HEK293 (cell line): Measurements from ENCODE around the gene CREB3.
A peak's percentile ranks its signal among the peaks of the same experiment; 100 is the strongest.

Experiments used
- CTCF ChIA-PET: fragments of 350-600 bp; formaldehyde crosslinking; extraction: SDS; loops from one replicate; lab custom pipeline; 2021; ENCODE audit warnings: antibody characterized with exemption; lab: Yijun Ruan, JAX
- POLR2A ChIA-PET: fragments of 300-600 bp; formaldehyde crosslinking; extraction: SDS; loops from one replicate; lab custom pipeline; 2020; ENCODE audit warnings: antibody characterized with exemption, inconsistent platforms; lab: Yijun Ruan, JAX
- H3K27ac ChIP-seq: fragments of 200-500 bp; sonication (Bioruptor generic); 2 replicates; pipeline ENCODE4 v1.5.1; 2014; ENCODE audit warnings: low read depth, low read length, control low read depth, inconsistent platforms; ENCODE audit errors: extremely low read depth
- H3K36me3 ChIP-seq, 2 experiments: fragments of 200-500 bp in 1 of 2; sonication (Bioruptor generic) in 1 of 2; 1 replicate in 1 of 2; 2 replicates in 1 of 2; pipeline ENCODE4 v1.5.1; 2014 to 2017; ENCODE audit warnings: inconsistent platforms in 2 of 2, low read length in 2 of 2; ENCODE audit not compliant: control insufficient read depth in 2 of 2, insufficient read depth in 1 of 2
- H3K4me1 ChIP-seq: fragments of 200-500 bp; sonication (Bioruptor generic); 2 replicates; pipeline ENCODE4 v1.5.1; 2014; ENCODE audit warnings: mild to moderate bottlenecking, low read length, inconsistent platforms; ENCODE audit not compliant: control insufficient read depth, insufficient read depth
- H3K4me3 ChIP-seq: 2 replicates; pipeline ENCODE4 v1.5.1; 2011; ENCODE audit warnings: low read depth, mild to moderate bottlenecking, control low read depth, low read length, moderate library complexity
- H3K9me3 ChIP-seq: fragments of 200-500 bp; sonication (Bioruptor generic); 2 replicates; pipeline ENCODE4 v1.5.1; 2014; ENCODE audit warnings: low read depth, low read length, inconsistent platforms; ENCODE audit not compliant: control insufficient read depth, insufficient read depth
- FEZF1 ChIP-seq: fragments of 450-650 bp; formaldehyde crosslinking; IDR thresholded peaks from 2 replicates; pipeline ENCODE4 v1.5.1; 2016; ENCODE audit warnings: missing biosample characterization, missing genetic modification characterization
- KLF10 ChIP-seq: fragments of 450-650 bp; IDR thresholded peaks from 2 replicates; pipeline ENCODE4 v1.5.1; 2018; ENCODE audit warnings: missing biosample characterization, mild to moderate bottlenecking, missing genetic modification characterization
- KLF9 ChIP-seq: fragments of 450-650 bp; formaldehyde crosslinking; IDR thresholded peaks from 2 replicates; pipeline ENCODE4 v1.5.1; 2016; ENCODE audit warnings: missing biosample characterization, missing genetic modification characterization, low read depth
- MYNN ChIP-seq: fragments of 450-650 bp; formaldehyde crosslinking; IDR thresholded peaks from 2 replicates; pipeline ENCODE4 v1.5.1; 2016; ENCODE audit warnings: missing biosample characterization, missing genetic modification characterization, borderline replicate concordance
- SCRT1 ChIP-seq: fragments of 450-650 bp; formaldehyde crosslinking; IDR thresholded peaks from 2 replicates; pipeline ENCODE4 v1.5.1; 2016; ENCODE audit warnings: missing biosample characterization, missing genetic modification characterization, borderline replicate concordance
- WT1 ChIP-seq: fragments of 450-650 bp; formaldehyde crosslinking; IDR thresholded peaks from 2 replicates; pipeline ENCODE4 v1.5.1; 2016; ENCODE audit warnings: missing biosample characterization, missing genetic modification characterization
- ZBTB1 ChIP-seq: fragments of 450-650 bp; formaldehyde crosslinking; IDR thresholded peaks from 2 replicates; pipeline ENCODE4 v1.5.1; 2016; ENCODE audit warnings: missing biosample characterization, missing genetic modification characterization
- ZBTB21 ChIP-seq: fragments of 450-650 bp; formaldehyde crosslinking; IDR thresholded peaks from 2 replicates; pipeline ENCODE4 v1.5.1; 2017; ENCODE audit warnings: missing biosample characterization, missing genetic modification characterization
- ZBTB48 ChIP-seq: fragments of 450-650 bp; formaldehyde crosslinking; IDR thresholded peaks from 2 replicates; pipeline ENCODE4 v1.5.1; 2016; ENCODE audit warnings: missing biosample characterization, missing genetic modification characterization
- ZNF112 ChIP-seq: fragments of 450-650 bp; formaldehyde crosslinking; IDR thresholded peaks from 2 replicates; pipeline ENCODE4 v1.5.0; 2017; ENCODE audit warnings: missing biosample characterization, missing genetic modification characterization
- ZNF114 ChIP-seq: fragments of 450-650 bp; formaldehyde crosslinking; IDR thresholded peaks from 2 replicates; pipeline ENCODE4 v1.5.0; 2017; ENCODE audit warnings: missing biosample characterization, missing genetic modification characterization
- ZNF132 ChIP-seq: fragments of 450-650 bp; formaldehyde crosslinking; IDR thresholded peaks from 2 replicates; pipeline ENCODE4 v1.5.1; 2017; ENCODE audit warnings: missing biosample characterization, missing genetic modification characterization, borderline replicate concordance
- ZNF157 ChIP-seq: fragments of 450-650 bp; formaldehyde crosslinking; IDR thresholded peaks from 2 replicates; pipeline ENCODE4 v1.5.1; 2016; ENCODE audit warnings: missing biosample characterization, missing genetic modification characterization
- ZNF324 ChIP-seq: fragments of 450-650 bp; formaldehyde crosslinking; IDR thresholded peaks from 2 replicates; pipeline ENCODE4 v1.5.1; 2016; ENCODE audit warnings: missing biosample characterization, missing genetic modification characterization
- ZNF335 ChIP-seq: fragments of 450-650 bp; formaldehyde crosslinking; conservative IDR thresholded peaks from 2 replicates; pipeline ENCODE4 v1.5.1; 2016; ENCODE audit warnings: missing biosample characterization, missing genetic modification characterization
- ZNF416 ChIP-seq: fragments of 450-650 bp; formaldehyde crosslinking; IDR thresholded peaks from 2 replicates; pipeline ENCODE4 v1.5.1; 2016; ENCODE audit warnings: missing biosample characterization, missing genetic modification characterization
- ZNF423 ChIP-seq: fragments of 450-650 bp; formaldehyde crosslinking; IDR thresholded peaks from 2 replicates; pipeline ENCODE4 v1.5.1; 2016; ENCODE audit warnings: missing biosample characterization, missing genetic modification characterization
- ZNF433 ChIP-seq: fragments of 450-650 bp; formaldehyde crosslinking; IDR thresholded peaks from 2 replicates; pipeline ENCODE4 v1.5.1; 2016; ENCODE audit warnings: missing biosample characterization, missing genetic modification characterization, low read depth
- ZNF560 ChIP-seq: fragments of 450-650 bp; formaldehyde crosslinking; IDR thresholded peaks from 2 replicates; pipeline ENCODE4 v1.5.1; 2017; ENCODE audit warnings: missing biosample characterization, missing genetic modification characterization, borderline replicate concordance
- ZNF585B ChIP-seq: fragments of 450-650 bp; formaldehyde crosslinking; IDR thresholded peaks from 2 replicates; pipeline ENCODE4 v1.5.1; 2016; ENCODE audit warnings: missing biosample characterization, missing genetic modification characterization
- ZNF621 ChIP-seq: fragments of 450-650 bp; formaldehyde crosslinking; IDR thresholded peaks from 2 replicates; pipeline ENCODE4 v1.5.1; 2017; ENCODE audit warnings: missing biosample characterization, missing genetic modification characterization
- ZNF629 ChIP-seq: fragments of 450-650 bp; formaldehyde crosslinking; IDR thresholded peaks from 2 replicates; pipeline ENCODE4 v1.5.1; 2017; ENCODE audit warnings: missing biosample characterization, missing genetic modification characterization
- ZNF76 ChIP-seq: fragments of 450-650 bp; formaldehyde crosslinking; IDR thresholded peaks from 2 replicates; pipeline ENCODE4; 2016; ENCODE audit warnings: low read depth, missing biosample characterization, missing genetic modification characterization, borderline replicate concordance
- ZNF830 ChIP-seq: fragments of 450-650 bp; IDR thresholded peaks from 2 replicates; pipeline ENCODE4 v1.5.0; 2018; ENCODE audit warnings: missing biosample characterization, missing genetic modification characterization, low read depth, mild to moderate bottlenecking, moderate library complexity
- ZNF837 ChIP-seq: fragments of 450-650 bp; formaldehyde crosslinking; IDR thresholded peaks from 2 replicates; pipeline ENCODE4 v1.5.1; 2016; ENCODE audit warnings: missing biosample characterization, missing genetic modification characterization
- ZXDB ChIP-seq: fragments of 450-650 bp; formaldehyde crosslinking; IDR thresholded peaks from 2 replicates; pipeline ENCODE4 v1.5.1; 2016; ENCODE audit warnings: missing biosample characterization, missing genetic modification characterization
- TF ChIP-seq, protein P1 (sequence below): fragments of 450-650 bp; formaldehyde crosslinking; IDR thresholded peaks from 2 replicates; pipeline ENCODE4 v1.5.1; 2016; ENCODE audit warnings: missing biosample characterization, missing genetic modification characterization
- TF ChIP-seq, protein P2 (sequence below): fragments of 450-650 bp; formaldehyde crosslinking; IDR thresholded peaks from 2 replicates; pipeline ENCODE4 v1.5.1; 2016; ENCODE audit warnings: missing biosample characterization, missing genetic modification characterization
- TF ChIP-seq, protein P3 (sequence below): fragments of 450-650 bp; formaldehyde crosslinking; IDR thresholded peaks from 2 replicates; pipeline ENCODE4 v1.5.1; 2016; ENCODE audit warnings: missing biosample characterization, missing genetic modification characterization

The CREB3 gene

DNA sequence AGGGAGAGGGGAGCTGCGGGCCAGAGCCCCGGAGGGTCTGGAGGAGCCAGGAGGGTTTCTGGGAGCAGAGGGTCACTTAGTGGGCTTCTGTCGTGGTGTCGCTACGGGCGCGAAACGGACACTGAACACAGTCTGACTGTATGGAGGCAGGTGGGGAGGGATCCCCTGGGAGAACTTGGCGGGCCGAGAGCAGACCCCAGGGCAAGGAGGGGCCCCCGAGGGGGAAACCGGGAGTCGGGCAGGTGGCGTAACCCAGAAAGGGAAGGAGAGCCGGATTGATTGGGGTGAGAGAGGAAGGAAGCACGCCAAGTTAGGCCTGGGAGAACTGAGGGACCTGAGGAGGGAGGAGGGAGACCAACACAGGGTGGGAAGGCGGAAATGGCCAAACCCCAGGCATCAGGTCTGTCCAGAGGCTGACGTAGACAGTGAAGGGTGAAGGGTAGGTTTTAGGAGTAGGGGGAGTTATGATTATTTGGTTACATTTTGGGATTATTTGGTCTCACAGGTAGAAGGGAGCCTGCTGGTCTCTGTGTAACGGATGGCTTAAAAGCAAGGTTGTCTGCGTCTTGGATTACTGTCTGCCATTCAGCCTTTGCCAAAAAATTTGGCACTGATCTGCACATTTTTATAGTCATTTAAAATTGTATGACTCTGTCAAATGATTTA lies 24.9 kb downstream of the CREB3 start (continued):
- TF ChIP-seq ZNF76 (peak; percentile 50; the same call in 1 of the 2 replicates), WT1 (tag by site-specific recombination) (peak; percentile 18; the same call in 1 of the 2 replicates), ZNF629 (tag by site-specific recombination) (peak; percentile 58), ZNF423 (tag by site-specific recombination) (peak; percentile 22; the same call in 1 of the 2 replicates), ZNF324 (tag by site-specific recombination) (0 out of 2 replicates have a peak, but pooled peaks have one; percentile 49), ZNF335 (tag by site-specific recombination) (peak; percentile 68; the same call in 1 of the 2 replicates), ZBTB48 (tag by site-specific recombination) (peak; percentile 85), ZNF112 (tag by site-specific recombination) (no peak)
- TF ChIP-seq, protein P1, sequence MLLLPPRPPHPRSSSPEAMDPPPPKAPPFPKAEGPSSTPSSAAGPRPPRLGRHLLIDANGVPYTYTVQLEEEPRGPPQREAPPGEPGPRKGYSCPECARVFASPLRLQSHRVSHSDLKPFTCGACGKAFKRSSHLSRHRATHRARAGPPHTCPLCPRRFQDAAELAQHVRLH (tag by site-specific recombination), result 0 out of 2 replicates have a peak, but pooled peaks have one; percentile 61
- TF ChIP-seq, all 188 proteins: peak for 21

DNA sequence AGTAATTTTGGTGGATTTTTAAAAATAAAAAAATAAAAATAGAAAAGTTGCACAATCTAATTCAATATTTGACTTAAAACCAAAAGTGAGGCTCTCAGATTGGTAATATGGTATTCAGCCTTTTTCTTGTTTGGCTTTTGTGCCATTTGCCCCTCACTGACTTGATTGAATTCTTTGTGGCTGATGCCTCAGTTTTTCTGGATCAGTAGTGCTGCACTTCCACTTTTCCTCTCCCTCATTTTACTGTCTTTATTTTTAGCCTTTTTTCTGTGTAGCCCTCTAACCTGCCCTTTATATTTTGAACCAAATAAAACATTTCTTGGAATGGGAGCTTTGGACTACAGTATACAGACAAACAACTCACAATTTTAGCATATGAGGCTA lies 25.4 kb downstream of the CREB3 start:
- Histone ChIP-seq H3K27ac (peak overlapping the region; percentile 94; the same call in 1 of the 2 replicates), H3K4me3 (peak overlapping the region; percentile 71), H3K4me1 (peaks cover 13% of the 10 kb centered on the region), H3K36me3 (peaks cover 0 to 35% of the 10 kb centered on the region in 2 experiments; a peak in 1 of 3 replicates), H3K9me3 (no peaks in the 10 kb centered on the region)
- TF ChIP-seq ZNF114 (tag by site-specific recombination), result no peak
- no peak for TF ChIP-seq ZXDB (tag by site-specific recombination)
- TF ChIP-seq ZBTB1 (tag by site-specific recombination), result no peak
- no peak for TF ChIP-seq SCRT1
- TF ChIP-seq ZNF157 (tag by site-specific recombination), result no peak
- no peak for TF ChIP-seq ZBTB21 (tag by site-specific recombination)
- TF ChIP-seq ZNF585B (tag by site-specific recombination), result no peak
- no peak for TF ChIP-seq ZNF433 (tag by site-specific recombination)
- TF ChIP-seq ZNF423 (tag by site-specific recombination), result no peak
- CTCF ChIA-PET, result interaction anchor here (0.7 to 3.9 kb wide), 4 partner anchors 9 to 92 kb away, joined by 4 to 20 read pairs (median 5); partner anchors contain the start of genes CREB3 and TLN1
- POLR2A ChIA-PET, result interaction anchor here (2.6 kb wide), 1 partner anchor 26 kb away, joined by 12 read pairs; the partner anchor contains the start of genes CREB3 and TLN1

GRCh38 chr9:35758475-35759050 lies 26.1 kb downstream of the CREB3 start:
- no peak overlapping the region for H3K27ac ChIP-seq
- ChIA-PET POLR2A (no interaction called here), CTCF (interaction anchor here (0.7 to 3.9 kb wide), 6 partner anchors 10 to 714 kb away, joined by 3 to 20 read pairs (median 4); partner anchors contain the start of genes CREB3 and TLN1)
- peaks cover 13% of the 10 kb centered on the region for H3K4me1 ChIP-seq
- H3K4me3 ChIP-seq, result no peak overlapping the region
- no peaks in the 10 kb centered on the region for H3K9me3 ChIP-seq
- H3K36me3 ChIP-seq, result peaks cover 0 to 28% of the 10 kb centered on the region in 2 experiments; a peak in 1 of 3 replicates
- TF ChIP-seq ZNF837 (tag by site-specific recombination) (no peak), ZNF560 (no peak), ZNF621 (tag by site-specific recombination) (no peak), FEZF1 (tag by site-specific recombination) (no peak), ZNF132 (tag by site-specific recombination) (no peak), MYNN (tag by site-specific recombination) (no peak), ZNF416 (no peak), ZNF830 (tag by site-specific recombination) (no peak), KLF10 (no peak), KLF9 (no peak)
- TF ChIP-seq, protein P2, sequence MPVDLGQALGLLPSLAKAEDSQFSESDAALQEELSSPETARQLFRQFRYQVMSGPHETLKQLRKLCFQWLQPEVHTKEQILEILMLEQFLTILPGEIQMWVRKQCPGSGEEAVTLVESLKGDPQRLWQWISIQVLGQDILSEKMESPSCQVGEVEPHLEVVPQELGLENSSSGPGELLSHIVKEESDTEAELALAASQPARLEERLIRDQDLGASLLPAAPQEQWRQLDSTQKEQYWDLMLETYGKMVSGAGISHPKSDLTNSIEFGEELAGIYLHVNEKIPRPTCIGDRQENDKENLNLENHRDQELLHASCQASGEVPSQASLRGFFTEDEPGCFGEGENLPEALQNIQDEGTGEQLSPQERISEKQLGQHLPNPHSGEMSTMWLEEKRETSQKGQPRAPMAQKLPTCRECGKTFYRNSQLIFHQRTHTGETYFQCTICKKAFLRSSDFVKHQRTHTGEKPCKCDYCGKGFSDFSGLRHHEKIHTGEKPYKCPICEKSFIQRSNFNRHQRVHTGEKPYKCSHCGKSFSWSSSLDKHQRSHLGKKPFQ, result no peak
- TF ChIP-seq, protein P3, sequence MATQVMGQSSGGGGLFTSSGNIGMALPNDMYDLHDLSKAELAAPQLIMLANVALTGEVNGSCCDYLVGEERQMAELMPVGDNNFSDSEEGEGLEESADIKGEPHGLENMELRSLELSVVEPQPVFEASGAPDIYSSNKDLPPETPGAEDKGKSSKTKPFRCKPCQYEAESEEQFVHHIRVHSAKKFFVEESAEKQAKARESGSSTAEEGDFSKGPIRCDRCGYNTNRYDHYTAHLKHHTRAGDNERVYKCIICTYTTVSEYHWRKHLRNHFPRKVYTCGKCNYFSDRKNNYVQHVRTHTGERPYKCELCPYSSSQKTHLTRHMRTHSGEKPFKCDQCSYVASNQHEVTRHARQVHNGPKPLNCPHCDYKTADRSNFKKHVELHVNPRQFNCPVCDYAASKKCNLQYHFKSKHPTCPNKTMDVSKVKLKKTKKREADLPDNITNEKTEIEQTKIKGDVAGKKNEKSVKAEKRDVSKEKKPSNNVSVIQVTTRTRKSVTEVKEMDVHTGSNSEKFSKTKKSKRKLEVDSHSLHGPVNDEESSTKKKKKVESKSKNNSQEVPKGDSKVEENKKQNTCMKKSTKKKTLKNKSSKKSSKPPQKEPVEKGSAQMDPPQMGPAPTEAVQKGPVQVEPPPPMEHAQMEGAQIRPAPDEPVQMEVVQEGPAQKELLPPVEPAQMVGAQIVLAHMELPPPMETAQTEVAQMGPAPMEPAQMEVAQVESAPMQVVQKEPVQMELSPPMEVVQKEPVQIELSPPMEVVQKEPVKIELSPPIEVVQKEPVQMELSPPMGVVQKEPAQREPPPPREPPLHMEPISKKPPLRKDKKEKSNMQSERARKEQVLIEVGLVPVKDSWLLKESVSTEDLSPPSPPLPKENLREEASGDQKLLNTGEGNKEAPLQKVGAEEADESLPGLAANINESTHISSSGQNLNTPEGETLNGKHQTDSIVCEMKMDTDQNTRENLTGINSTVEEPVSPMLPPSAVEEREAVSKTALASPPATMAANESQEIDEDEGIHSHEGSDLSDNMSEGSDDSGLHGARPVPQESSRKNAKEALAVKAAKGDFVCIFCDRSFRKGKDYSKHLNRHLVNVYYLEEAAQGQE (tag by site-specific recombination), result no peak
